GM23338 (cell line): ENCODE results near the gene ZFYVE28. TPM values are rescaled to one million over a fixed set of nuclear protein-coding genes. Genes with fewer than 3 reads are reported as not detected.

Source experiments
- ATAC-seq: fragments of 200-7000 bp; cut with Tn5 transposase; 3 replicates; pipeline ENCODE4 v1.9.1; 2020
- DNase-seq: peaks from one replicate; pipeline ENCODE4 v3.0.0-alpha.2; 2015; ENCODE audit warnings: low spot score
- H2AFZ ChIP-seq: fragments of 200-600 bp; sonication (generic); 2 replicates; pipeline ENCODE4 v1.8.0; 2016; ENCODE audit warnings: antibody characterized with exemption, mild to moderate bottlenecking, moderate library complexity
- H3F3A ChIP-seq: fragments of 200-600 bp; sonication (generic); replicated peaks from 2 replicates; pipeline ENCODE4 v1.8.0; 2017; ENCODE audit warnings: antibody characterized with exemption, mixed run types, low read depth
- H3K27ac ChIP-seq: fragments of 200-600 bp; sonication (generic); 2 replicates; pipeline ENCODE4 v1.6.1; 2016; ENCODE audit warnings: low read depth
- H3K27me3 ChIP-seq: fragments of 200-600 bp; sonication (generic); 2 replicates; pipeline ENCODE4 v1.8.0; 2016; ENCODE audit warnings: mild to moderate bottlenecking, mixed run types, moderate library complexity; ENCODE audit not compliant: insufficient read depth
- H3K36me3 ChIP-seq: fragments of 200-600 bp; sonication (generic); 2 replicates; pipeline ENCODE4 v1.8.0; 2016; ENCODE audit warnings: mild to moderate bottlenecking; ENCODE audit not compliant: insufficient read depth
- H3K4me1 ChIP-seq: fragments of 200-600 bp; sonication (generic); 2 replicates; pipeline ENCODE4 v1.8.0; 2016; ENCODE audit warnings: mild to moderate bottlenecking, moderate library complexity; ENCODE audit not compliant: insufficient read depth
- H3K4me2 ChIP-seq: fragments of 200-600 bp; sonication (generic); 2 replicates; pipeline ENCODE4 v1.7.1; 2017; ENCODE audit warnings: mixed run types
- H3K4me3 ChIP-seq: fragments of 200-600 bp; sonication (generic); 2 replicates; pipeline ENCODE4 v1.6.1; 2016; ENCODE audit warnings: mixed run types
- H3K79me2 ChIP-seq: fragments of 200-600 bp; sonication (generic); replicated peaks from 2 replicates; pipeline ENCODE4 v1.8.0; 2017; ENCODE audit warnings: mild to moderate bottlenecking; ENCODE audit not compliant: insufficient read depth
- H3K9me2 ChIP-seq: fragments of 200-600 bp; sonication (generic); 2 replicates; pipeline ENCODE4 v1.8.0; 2017; ENCODE audit not compliant: insufficient read depth
- H4K20me1 ChIP-seq: fragments of 200-600 bp; sonication (generic); replicated peaks from 2 replicates; pipeline ENCODE4 v1.8.0; 2017; ENCODE audit warnings: mild to moderate bottlenecking; ENCODE audit not compliant: insufficient read depth
- H3K27ac Mint-ChIP-seq: 2 replicates; pipeline ENCODE4 v1.8.0; 2020; ENCODE audit warnings: inconsistent platforms, mild to moderate bottlenecking, moderate library complexity, mixed read lengths
- H3K27me3 Mint-ChIP-seq: 3 replicates; pipeline ENCODE4 v1.8.0; 2022; ENCODE audit warnings: low read depth, mild to moderate bottlenecking, moderate library complexity, mixed read lengths, inconsistent platforms; ENCODE audit not compliant: insufficient read depth, poor library complexity
- H3K36me3 Mint-ChIP-seq: 3 replicates; pipeline ENCODE4 v1.8.0; 2021; ENCODE audit warnings: low read depth, mild to moderate bottlenecking, inconsistent platforms, moderate library complexity, mixed read lengths
- H3K4me1 Mint-ChIP-seq: 3 replicates; pipeline ENCODE4 v1.8.0; 2020; ENCODE audit warnings: mild to moderate bottlenecking, inconsistent platforms, mixed read lengths
- H3K4me3 Mint-ChIP-seq: 3 replicates; pipeline ENCODE4 v1.8.0; 2021; ENCODE audit warnings: moderate library complexity, mild to moderate bottlenecking, inconsistent platforms, mixed read lengths
- H3K9me3 Mint-ChIP-seq: 3 replicates; pipeline ENCODE4 v1.8.0; 2020; ENCODE audit warnings: moderate library complexity, mild to moderate bottlenecking, inconsistent platforms, mixed read lengths
- CREB1 ChIP-seq: fragments of 250-450 bp; sonication (Bioruptor Pico); IDR thresholded peaks from 2 replicates; pipeline ENCODE4 v1.5.0; 2020; ENCODE audit warnings: low read depth, mild to moderate bottlenecking, moderate library complexity
- EZH2 ChIP-seq: fragments of 200-600 bp; sonication (generic); IDR thresholded peaks from one replicate; pipeline ENCODE4 v1.8.0; 2017; ENCODE audit warnings: antibody characterized with exemption, mild to moderate bottlenecking, low read depth; ENCODE audit not compliant: unreplicated experiment
- EZH2phosphoT487 ChIP-seq: fragments of 200-600 bp; sonication (generic); IDR thresholded peaks from one replicate; pipeline ENCODE4 v1.8.1; 2018; ENCODE audit warnings: antibody characterized with exemption; ENCODE audit not compliant: unreplicated experiment
- JUNB ChIP-seq: IDR thresholded peaks from one replicate; pipeline ENCODE4 v1.6.1; 2016; ENCODE audit warnings: antibody characterized with exemption; ENCODE audit not compliant: unreplicated experiment
- NANOG ChIP-seq: IDR thresholded peaks from 2 replicates; pipeline ENCODE4 v1.6.1; 2016; ENCODE audit warnings: antibody characterized with exemption, borderline replicate concordance
- POLR2AphosphoS5 ChIP-seq: IDR thresholded peaks from 2 replicates; pipeline ENCODE4 v1.6.1; 2016; ENCODE audit warnings: antibody characterized with exemption, low read depth
- STAT1 ChIP-seq: IDR thresholded peaks from one replicate; pipeline ENCODE4 v1.6.1; 2016; ENCODE audit warnings: antibody characterized with exemption; ENCODE audit not compliant: unreplicated experiment
- ZNF114 ChIP-seq: fragments of 250-450 bp; sonication (Bioruptor Pico); IDR thresholded peaks from 2 replicates; pipeline ENCODE4 v1.5.0; 2020; ENCODE audit warnings: mild to moderate bottlenecking, moderate library complexity
- ZNF331 ChIP-seq: fragments of 250-450 bp; sonication (Bioruptor Pico); IDR thresholded peaks from 2 replicates; pipeline ENCODE4 v1.5.0; 2020; ENCODE audit warnings: low read depth, mild to moderate bottlenecking, moderate library complexity
- polyA plus RNA-seq: library from polyadenylated mRNA; unstranded; fragments of >200 nt; fragmentation: Nextera tagmentation; extraction: Ambion mirVana; gene quantifications from 2 replicates; pipeline ENCODE4 v1.2.1, GENCODE V29; 2016
- total RNA-seq: library from RNA; depleted of rRNA; stranded (reverse); fragments of >200 nt; shearing (Covaris generic); gene quantifications from 2 replicates; pipeline ENCODE4 v1.2.3, GENCODE V29; 2014
- TF ChIP-seq, protein P1 (sequence below): IDR thresholded peaks from 2 replicates; pipeline ENCODE4 v1.6.1; 2016; ENCODE audit warnings: antibody characterized with exemption
- TF ChIP-seq, protein P2 (sequence below): IDR thresholded peaks from one replicate; pipeline ENCODE4 v1.6.1; 2018; ENCODE audit warnings: antibody characterized with exemption; ENCODE audit not compliant: unreplicated experiment
- TF ChIP-seq, protein P3 (sequence below): fragments of 250-450 bp; sonication (Bioruptor Pico); IDR thresholded peaks from 2 replicates; pipeline ENCODE4 v1.5.0; 2020; ENCODE audit warnings: mild to moderate bottlenecking, moderate library complexity
- TF ChIP-seq, protein P4 (sequence below), 2 experiments: fragments of 200-600 bp in 1 of 2; sonication (generic) in 1 of 2; conservative IDR thresholded peaks; 2 replicates each; pipeline versions ENCODE4 v1.5.1 to v1.6.1; 2016 to 2017; ENCODE audit warnings: antibody characterized with exemption in 2 of 2, low read depth in 2 of 2, mild to moderate bottlenecking in 2 of 2, moderate library complexity in 1 of 2

The ZFYVE28 gene
- total and polyA plus RNA-seq, 2 experiments from 2014 or later, result 2.6 to 4.6 TPM

DNA sequence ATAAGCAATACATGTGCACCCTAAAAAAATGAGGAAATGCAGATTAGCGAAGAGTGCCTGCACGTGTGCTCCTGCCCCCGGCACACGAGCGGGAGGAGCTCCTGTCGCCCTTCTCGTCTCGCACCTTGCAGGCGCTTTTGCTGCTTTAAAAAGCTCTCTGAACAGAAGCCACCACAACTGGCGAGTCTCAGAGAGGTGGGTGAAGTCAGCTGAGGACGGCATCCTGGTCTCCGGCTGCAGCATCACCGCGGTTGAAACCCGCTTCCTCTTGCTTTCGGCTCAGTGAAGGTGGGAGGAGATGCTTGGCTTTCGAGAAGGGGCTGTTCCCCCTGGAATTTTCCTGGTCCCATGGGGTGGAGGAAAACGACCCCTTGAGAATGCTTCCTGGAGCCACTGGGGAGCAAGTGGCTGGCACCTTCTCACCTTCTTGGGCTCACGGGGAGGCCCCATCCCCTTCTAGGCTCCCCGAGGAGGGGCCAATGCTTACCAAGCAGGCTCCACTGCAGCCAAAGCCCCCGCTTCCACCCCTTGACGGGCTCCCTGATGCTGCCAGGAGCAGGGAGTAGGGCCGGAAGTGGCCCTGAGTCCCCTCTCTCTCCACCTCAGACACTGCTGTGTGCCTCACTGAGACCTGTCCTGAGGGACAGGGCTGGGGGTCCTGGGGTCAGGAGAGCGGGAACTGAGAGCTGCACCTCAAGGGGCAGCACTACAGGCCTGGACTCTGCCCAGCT lies 127.3 kb downstream of the ZFYVE28 start:
- no peaks in the 10 kb centered on the region for H3K9me2 ChIP-seq
- ATAC-seq, result no peak
- H3K4me2 ChIP-seq, result no peak overlapping the region
- TF ChIP-seq ZNF331 (CRISPR knock-in tag) (no peak), JUNB (no peak), STAT1 (no peak), EZH2 (no peak), CREB1 (CRISPR knock-in tag) (no peak), ZNF114 (CRISPR knock-in tag) (no peak), EZH2phosphoT487 (no peak), POLR2AphosphoS5 (no peak), NANOG (no peak)
- TF ChIP-seq, protein P1, sequence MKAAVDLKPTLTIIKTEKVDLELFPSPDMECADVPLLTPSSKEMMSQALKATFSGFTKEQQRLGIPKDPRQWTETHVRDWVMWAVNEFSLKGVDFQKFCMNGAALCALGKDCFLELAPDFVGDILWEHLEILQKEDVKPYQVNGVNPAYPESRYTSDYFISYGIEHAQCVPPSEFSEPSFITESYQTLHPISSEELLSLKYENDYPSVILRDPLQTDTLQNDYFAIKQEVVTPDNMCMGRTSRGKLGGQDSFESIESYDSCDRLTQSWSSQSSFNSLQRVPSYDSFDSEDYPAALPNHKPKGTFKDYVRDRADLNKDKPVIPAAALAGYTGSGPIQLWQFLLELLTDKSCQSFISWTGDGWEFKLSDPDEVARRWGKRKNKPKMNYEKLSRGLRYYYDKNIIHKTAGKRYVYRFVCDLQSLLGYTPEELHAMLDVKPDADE, result no peak
- TF ChIP-seq, protein P2, sequence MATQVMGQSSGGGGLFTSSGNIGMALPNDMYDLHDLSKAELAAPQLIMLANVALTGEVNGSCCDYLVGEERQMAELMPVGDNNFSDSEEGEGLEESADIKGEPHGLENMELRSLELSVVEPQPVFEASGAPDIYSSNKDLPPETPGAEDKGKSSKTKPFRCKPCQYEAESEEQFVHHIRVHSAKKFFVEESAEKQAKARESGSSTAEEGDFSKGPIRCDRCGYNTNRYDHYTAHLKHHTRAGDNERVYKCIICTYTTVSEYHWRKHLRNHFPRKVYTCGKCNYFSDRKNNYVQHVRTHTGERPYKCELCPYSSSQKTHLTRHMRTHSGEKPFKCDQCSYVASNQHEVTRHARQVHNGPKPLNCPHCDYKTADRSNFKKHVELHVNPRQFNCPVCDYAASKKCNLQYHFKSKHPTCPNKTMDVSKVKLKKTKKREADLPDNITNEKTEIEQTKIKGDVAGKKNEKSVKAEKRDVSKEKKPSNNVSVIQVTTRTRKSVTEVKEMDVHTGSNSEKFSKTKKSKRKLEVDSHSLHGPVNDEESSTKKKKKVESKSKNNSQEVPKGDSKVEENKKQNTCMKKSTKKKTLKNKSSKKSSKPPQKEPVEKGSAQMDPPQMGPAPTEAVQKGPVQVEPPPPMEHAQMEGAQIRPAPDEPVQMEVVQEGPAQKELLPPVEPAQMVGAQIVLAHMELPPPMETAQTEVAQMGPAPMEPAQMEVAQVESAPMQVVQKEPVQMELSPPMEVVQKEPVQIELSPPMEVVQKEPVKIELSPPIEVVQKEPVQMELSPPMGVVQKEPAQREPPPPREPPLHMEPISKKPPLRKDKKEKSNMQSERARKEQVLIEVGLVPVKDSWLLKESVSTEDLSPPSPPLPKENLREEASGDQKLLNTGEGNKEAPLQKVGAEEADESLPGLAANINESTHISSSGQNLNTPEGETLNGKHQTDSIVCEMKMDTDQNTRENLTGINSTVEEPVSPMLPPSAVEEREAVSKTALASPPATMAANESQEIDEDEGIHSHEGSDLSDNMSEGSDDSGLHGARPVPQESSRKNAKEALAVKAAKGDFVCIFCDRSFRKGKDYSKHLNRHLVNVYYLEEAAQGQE, result no peak
- TF ChIP-seq, protein P3, sequence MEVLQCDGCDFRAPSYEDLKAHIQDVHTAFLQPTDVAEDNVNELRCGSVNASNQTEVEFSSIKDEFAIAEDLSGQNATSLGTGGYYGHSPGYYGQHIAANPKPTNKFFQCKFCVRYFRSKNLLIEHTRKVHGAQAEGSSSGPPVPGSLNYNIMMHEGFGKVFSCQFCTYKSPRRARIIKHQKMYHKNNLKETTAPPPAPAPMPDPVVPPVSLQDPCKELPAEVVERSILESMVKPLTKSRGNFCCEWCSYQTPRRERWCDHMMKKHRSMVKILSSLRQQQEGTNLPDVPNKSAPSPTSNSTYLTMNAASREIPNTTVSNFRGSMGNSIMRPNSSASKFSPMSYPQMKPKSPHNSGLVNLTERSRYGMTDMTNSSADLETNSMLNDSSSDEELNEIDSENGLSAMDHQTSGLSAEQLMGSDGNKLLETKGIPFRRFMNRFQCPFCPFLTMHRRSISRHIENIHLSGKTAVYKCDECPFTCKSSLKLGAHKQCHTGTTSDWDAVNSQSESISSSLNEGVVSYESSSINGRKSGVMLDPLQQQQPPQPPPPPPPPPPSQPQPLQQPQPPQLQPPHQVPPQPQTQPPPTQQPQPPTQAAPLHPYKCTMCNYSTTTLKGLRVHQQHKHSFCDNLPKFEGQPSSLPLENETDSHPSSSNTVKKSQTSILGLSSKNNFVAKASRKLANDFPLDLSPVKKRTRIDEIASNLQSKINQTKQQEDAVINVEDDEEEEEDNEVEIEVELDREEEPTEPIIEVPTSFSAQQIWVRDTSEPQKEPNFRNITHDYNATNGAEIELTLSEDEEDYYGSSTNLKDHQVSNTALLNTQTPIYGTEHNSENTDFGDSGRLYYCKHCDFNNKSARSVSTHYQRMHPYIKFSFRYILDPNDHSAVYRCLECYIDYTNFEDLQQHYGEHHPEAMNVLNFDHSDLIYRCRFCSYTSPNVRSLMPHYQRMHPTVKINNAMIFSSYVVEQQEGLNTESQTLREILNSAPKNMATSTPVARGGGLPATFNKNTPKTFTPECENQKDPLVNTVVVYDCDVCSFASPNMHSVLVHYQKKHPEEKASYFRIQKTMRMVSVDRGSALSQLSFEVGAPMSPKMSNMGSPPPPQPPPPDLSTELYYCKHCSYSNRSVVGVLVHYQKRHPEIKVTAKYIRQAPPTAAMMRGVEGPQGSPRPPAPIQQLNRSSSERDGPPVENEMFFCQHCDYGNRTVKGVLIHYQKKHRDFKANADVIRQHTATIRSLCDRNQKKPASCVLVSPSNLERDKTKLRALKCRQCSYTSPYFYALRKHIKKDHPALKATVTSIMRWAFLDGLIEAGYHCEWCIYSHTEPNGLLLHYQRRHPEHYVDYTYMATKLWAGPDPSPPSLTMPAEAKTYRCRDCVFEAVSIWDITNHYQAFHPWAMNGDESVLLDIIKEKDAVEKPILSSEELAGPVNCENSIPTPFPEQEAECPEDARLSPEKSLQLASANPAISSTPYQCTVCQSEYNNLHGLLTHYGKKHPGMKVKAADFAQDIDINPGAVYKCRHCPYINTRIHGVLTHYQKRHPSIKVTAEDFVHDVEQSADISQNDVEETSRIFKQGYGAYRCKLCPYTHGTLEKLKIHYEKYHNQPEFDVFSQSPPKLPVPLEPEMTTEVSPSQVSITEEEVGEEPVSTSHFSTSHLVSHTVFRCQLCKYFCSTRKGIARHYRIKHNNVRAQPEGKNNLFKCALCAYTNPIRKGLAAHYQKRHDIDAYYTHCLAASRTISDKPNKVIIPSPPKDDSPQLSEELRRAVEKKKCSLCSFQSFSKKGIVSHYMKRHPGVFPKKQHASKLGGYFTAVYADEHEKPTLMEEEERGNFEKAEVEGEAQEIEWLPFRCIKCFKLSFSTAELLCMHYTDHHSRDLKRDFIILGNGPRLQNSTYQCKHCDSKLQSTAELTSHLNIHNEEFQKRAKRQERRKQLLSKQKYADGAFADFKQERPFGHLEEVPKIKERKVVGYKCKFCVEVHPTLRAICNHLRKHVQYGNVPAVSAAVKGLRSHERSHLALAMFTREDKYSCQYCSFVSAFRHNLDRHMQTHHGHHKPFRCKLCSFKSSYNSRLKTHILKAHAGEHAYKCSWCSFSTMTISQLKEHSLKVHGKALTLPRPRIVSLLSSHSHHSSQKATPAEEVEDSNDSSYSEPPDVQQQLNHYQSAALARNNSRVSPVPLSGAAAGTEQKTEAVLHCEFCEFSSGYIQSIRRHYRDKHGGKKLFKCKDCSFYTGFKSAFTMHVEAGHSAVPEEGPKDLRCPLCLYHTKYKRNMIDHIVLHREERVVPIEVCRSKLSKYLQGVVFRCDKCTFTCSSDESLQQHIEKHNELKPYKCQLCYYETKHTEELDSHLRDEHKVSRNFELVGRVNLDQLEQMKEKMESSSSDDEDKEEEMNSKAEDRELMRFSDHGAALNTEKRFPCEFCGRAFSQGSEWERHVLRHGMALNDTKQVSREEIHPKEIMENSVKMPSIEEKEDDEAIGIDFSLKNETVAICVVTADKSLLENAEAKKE (CRISPR knock-in tag), result no peak
- TF ChIP-seq, protein P4, sequence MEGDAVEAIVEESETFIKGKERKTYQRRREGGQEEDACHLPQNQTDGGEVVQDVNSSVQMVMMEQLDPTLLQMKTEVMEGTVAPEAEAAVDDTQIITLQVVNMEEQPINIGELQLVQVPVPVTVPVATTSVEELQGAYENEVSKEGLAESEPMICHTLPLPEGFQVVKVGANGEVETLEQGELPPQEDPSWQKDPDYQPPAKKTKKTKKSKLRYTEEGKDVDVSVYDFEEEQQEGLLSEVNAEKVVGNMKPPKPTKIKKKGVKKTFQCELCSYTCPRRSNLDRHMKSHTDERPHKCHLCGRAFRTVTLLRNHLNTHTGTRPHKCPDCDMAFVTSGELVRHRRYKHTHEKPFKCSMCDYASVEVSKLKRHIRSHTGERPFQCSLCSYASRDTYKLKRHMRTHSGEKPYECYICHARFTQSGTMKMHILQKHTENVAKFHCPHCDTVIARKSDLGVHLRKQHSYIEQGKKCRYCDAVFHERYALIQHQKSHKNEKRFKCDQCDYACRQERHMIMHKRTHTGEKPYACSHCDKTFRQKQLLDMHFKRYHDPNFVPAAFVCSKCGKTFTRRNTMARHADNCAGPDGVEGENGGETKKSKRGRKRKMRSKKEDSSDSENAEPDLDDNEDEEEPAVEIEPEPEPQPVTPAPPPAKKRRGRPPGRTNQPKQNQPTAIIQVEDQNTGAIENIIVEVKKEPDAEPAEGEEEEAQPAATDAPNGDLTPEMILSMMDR (conservative IDR thresholded peaks at IDR 0.05; ENCODE audit: low read depth in 2 of 2), result no peak
- no peaks in the 10 kb centered on the region for H3F3A ChIP-seq
- H3K36me3 ChIP-seq, result no peaks in the 10 kb centered on the region
- Mint-ChIP-seq H3K27me3 (peaks cover 14% of the 10 kb centered on the region), H3K4me1 (peaks cover 13% of the 10 kb centered on the region), H3K27ac (no peak overlapping the region), H3K9me3 (peaks cover 3% of the 10 kb centered on the region; the same call in 1 of the 3 replicates), H3K36me3 (no peaks in the 10 kb centered on the region; the same call in 2 of the 3 replicates), H3K4me3 (no peak overlapping the region)
- H3K79me2 ChIP-seq, result no peaks in the 10 kb centered on the region
- no peaks in the 10 kb centered on the region for H3K27me3 ChIP-seq
- H3K27ac ChIP-seq, result no peak overlapping the region
- H2AFZ ChIP-seq, result no peak overlapping the region
- no peaks in the 10 kb centered on the region for H3K4me1 ChIP-seq
- H4K20me1 ChIP-seq, result no peaks in the 10 kb centered on the region
- no peak overlapping the region for H3K4me3 ChIP-seq
- DNase-seq, result no peak
